ENCODE results near the gene TERC.

Gene TERC

GRCh38 chr3:169764882-169765612 is at the start of gene TERC:
Gene TERC (minus strand): TSS chr3:169765060.
- peak; percentile 87 to 88 for DNase-seq (ENCODE audit: low read depth in 2 of 2)

- peak; percentile 70 to 78 for DNase-seq (ENCODE audit: low read depth in 2 of 2)
Observed at GRCh38 chr3:169813757-169814517, 49.1 kb upstream of the TERC start.

DNA sequence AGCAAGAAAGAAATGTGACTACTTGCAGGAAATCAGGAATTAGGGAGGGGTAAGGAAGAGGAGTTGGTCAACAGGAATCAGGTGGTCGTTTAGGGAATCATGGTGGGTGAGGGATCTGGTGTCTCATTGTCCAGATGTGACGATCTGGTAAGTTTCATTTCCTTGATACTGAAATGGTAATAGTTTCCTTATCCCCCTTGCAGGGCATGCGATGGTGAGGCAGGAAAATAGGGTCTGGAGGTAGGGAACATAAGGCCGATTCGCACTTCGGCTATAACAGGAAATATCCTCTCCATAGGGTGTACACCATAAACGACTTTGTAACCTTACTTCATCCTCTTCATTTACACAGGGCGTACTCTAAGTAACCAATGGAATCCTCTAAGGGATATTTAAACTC is 48.4 kb upstream of the TERC start:
- no peak for DNase-seq (ENCODE audit: low read depth in 2 of 2)

DNA sequence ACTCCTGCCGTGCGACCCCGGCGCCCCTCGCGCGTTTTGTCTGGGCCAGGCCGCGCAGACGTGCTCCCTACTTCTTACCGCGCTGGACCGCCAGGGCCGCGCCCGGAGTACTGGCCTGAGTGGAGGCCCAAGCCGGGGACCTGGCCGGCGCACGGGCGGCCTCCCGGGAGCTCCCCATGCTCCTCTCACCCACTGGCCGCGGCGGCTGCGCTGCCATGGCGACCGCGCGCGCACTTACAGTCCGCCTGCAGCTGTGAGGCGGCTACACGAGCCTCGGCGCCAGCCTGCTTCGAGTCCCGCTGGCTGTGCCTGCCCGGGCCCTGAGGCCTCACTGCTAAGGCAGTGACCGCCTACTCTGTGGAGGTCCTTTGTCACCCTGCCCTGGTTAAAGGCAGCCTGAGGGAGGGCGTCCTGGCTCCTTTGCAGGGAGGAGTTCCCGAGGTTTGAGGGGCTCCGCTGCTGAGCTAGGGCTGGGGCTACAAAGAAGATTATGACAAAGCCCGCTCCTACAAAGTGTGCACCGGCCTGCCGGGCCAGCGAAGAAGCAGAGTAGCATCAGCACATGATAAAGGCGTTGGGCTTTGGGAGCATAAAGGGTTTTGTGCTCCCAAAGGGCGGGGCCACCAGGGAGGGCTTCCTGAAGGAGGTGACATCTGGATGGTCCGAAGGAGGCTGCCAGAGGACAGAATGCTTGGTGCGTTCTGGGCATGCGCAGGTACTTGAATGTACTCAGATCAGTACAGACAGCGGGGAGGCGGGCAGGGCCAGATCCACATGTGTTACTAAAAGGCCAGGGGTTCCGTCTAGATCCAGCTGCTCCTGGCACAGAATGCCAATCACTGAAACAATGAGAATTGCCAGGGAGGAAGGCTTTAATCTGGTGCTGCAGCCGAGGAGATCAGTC is 47.7 kb upstream of the TERC start, which contains the start of the genes LRRC34 and LRRIQ4:
TSS of gene LRRC34 (minus strand) at position 573 of the 904 bp plus-strand sequence. CDS start at position 217, 356 bp downstream.
TSS of gene LRRIQ4 (plus strand) at position 539 of the 904 bp plus-strand sequence. CDS start 9,052 bp downstream, outside the sequence.
- DNase-seq (ENCODE audit: low read depth in 2 of 2), result peak; percentile 52 to 61

DNA sequence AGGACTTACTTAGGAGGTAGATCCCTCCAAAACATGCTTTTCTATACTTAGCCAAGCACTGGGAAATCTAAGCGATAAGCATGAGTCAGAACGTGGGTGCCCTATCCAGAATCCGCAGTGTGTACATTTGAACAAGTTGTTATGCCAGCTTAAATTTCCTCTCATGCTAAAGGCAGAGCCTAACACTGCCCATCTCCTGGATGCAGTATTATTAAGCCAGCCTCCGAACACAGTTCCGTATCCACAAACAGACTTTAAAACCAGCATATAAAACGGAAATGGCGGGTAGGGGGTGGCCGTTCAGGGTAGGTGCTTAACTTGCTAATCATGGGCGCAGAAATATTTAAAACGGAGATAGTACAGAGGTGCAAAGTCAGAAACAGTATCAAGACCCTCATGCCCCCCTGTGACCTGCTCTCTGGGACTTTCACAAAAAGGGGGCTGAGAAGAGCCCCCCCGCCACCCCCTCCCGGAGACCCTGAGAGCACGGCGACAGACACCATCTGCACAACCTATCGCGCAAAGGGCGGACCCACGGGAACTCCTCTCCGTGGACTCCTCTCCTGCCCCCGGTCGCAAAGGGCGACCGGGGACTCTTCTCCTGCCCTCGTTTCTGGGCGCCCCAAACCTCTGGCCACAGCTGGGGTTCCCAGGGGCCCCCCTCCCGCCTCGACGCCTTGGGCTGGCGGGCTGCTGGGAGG is 46.9 kb upstream of the TERC start:
- DNase-seq (ENCODE audit: low read depth in 2 of 2), result no peak

GRCh38 chr3:169809230-169809795 is 44.5 kb upstream of the TERC start:
- DNase-seq (ENCODE audit: low read depth in 2 of 2), result no peak

- no peak for DNase-seq (ENCODE audit: low read depth in 2 of 2)
Observed at GRCh38 chr3:169804681-169805080, 39.8 kb upstream of the TERC start.

GRCh38 chr3:169792359-169792758 is 27.5 kb upstream of the TERC start:
- DNase-seq (ENCODE audit: low read depth in 2 of 2), result no peak

GRCh38 chr3:169790687-169791429 is 26.0 kb upstream of the TERC start:
- no peak for DNase-seq (ENCODE audit: low read depth in 2 of 2)

- DNase-seq (ENCODE audit: low read depth in 2 of 2), result no peak
Observed at GRCh38 chr3:169790219-169790618, 25.4 kb upstream of the TERC start.

DNA sequence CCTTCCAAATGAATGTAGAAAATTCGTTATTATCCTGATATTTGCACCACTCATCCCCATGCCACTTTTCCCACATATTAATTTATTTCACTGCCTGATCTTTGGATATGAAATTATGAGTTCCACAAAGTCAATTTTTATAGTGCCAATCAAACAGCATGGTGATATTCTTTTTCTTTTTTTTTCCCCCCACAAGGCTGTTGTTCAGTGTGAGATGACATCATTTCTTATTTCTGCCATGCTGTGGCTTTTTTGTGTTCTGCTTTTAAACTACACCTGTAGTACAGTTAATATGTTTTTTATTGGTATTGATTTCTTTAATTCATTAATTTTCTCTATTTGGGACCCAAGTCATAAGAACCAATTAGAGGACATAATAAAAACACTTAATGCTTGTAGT is 22.9 kb upstream of the TERC start:
- no peak for DNase-seq (ENCODE audit: low read depth in 2 of 2)

GRCh38 chr3:169787120-169787519 is 22.3 kb upstream of the TERC start:
- DNase-seq (ENCODE audit: low read depth in 2 of 2), result no peak

DNA sequence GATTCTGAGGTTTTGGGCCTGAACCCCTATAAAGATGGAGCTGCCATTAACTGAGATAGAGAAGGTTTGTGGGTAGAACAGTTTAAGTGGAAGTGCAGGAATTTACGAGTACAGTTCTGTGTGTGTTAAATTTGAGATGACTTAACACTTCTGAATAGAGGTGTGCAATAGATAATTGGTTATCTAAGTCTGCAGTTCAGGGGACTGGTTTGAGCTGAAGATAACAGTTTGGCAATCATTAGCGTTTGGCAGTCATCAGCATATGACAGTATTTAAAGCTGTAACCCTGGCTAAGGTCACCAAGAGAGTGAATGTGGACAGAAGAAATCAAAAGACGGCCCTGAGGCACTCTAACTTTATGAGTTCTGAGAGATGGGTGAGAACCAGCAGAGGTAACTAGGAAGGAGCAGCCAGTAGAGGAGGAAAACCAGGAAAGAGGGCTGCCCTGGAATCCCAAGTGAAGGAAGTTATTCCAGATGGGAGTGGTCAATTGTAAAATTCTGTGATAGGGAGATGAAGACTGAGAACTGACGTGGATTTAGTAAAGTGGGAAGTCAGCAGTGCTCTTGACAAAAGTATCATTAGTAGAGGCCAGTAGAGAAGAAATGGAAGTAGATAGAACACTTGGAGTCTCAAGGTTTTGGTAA is 16.5 kb upstream of the TERC start:
- no peak for DNase-seq (ENCODE audit: low read depth in 2 of 2)

DNA sequence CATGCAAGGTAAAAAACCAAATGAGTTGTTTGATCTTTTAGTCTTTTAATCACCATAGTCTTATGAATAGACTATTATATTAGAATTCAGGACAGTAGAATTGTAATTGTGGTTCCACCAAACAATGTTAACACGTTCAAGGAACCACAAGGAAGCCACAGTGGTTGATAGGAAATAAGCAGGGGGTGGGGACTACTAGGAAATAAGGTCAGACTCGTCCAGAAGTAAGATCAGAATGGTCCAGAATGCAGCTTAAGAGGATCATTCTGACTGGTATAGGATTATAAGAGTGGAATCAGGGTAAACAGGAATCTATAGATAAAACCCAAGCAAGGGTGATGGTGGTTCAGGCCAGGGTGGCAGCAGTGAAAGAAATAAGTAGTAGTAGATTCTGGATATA is 15.9 kb upstream of the TERC start:
- no peak for DNase-seq (ENCODE audit: low read depth in 2 of 2)

DNA sequence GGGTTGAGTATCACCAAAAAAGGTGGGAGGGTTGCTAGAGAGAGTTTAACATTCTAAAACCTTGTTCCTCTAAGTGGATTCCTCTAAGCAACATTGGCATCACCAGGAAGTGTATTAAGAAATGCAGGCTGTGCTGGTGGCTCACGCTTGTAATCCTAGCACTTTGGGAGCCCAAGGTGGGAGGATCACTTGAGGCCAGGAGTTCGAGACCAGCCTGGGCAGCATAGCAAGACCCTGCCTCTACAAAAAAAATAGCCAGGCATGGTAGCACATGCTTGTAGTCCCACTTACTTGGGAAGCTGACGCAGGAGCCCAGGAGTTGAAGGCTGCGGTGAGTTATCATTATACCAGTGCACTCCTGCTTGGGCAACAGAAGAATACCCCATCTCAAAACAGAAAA is 13.0 kb upstream of the TERC start:
- DNase-seq (ENCODE audit: low read depth in 2 of 2), result no peak

GRCh38 chr3:169774186-169774585 is 9.3 kb upstream of the TERC start:
- DNase-seq (ENCODE audit: low read depth in 2 of 2), result no peak

- DNase-seq (ENCODE audit: low read depth in 2 of 2), result peak; percentile 87 to 88
Observed at GRCh38 chr3:169772897-169773816, 8.3 kb upstream of the TERC start, which contains the start of gene MYNN. Gene MYNN (plus strand): TSS chr3:169773396. CDS start chr3:169774296, 900 bp downstream.

- peak in 1 of 2 donors; percentile 60 for DNase-seq (ENCODE audit: low read depth in 2 of 2)
Observed at GRCh38 chr3:169772305-169772896, 7.5 kb upstream of the TERC start.

Data from stimulated activated CD8-positive, alpha-beta memory T cell treated with anti-CD3 and anti-CD28 coated beads, Interleukin-7, amount 100 ng/mL, for 4 hours (primary cell).